HCT116 (cell line): ENCODE data around the gene SUPT3H. TPM values are rescaled to one million over a fixed set of nuclear protein-coding genes. Genes with fewer than 3 reads are reported as not detected.

Experiments used
- ATAC-seq: fragments of 200-7000 bp; cut with Tn5 transposase; 2 replicates; pipeline ENCODE4 v1.9.1; 2020; ENCODE audit warnings: mild to moderate bottlenecking, moderate library complexity
- BruUV-seq: library from RNA; stranded (reverse); fragments of 400-500 nt; replicated peaks from 2 replicates; lab custom pipeline; 2021; lab: Mats Ljungman, UMichigan
- CTCF ChIA-PET: fragments of 300-600 bp; sonication (Branson Sonifier 250); formaldehyde crosslinking; loops from one replicate; lab custom pipeline; 2021; ENCODE audit warnings: antibody characterized with exemption; lab: Charles Lee
- POLR2A ChIA-PET: fragments of 300-600, 350-600 bp; sonication (Branson Sonifier 250); formaldehyde crosslinking; loops from one replicate; lab custom pipeline; 2021; ENCODE audit warnings: antibody characterized with exemption; lab: Charles Lee
- RAD21 ChIA-PET, 2 experiments: fragments of 300-600 bp; sonication (Branson Sonifier 250); formaldehyde crosslinking; loops; one replicate each; lab custom pipeline; 2023; ENCODE audit warnings: low total read pairs in 2 of 2; ENCODE audit not compliant: uncharacterized antibody in 2 of 2, unreplicated experiment in 2 of 2, low non-redundant PET in 1 of 2; lab: Charles Lee
- DNase-seq: peaks from one replicate; pipeline ENCODE4 v3.0.0-alpha.2; 2010; ENCODE audit warnings: low read depth, low spot score
- H2AFZ ChIP-seq: fragments of 200-600 bp; shearing (Covaris generic), sonication (generic); 2 replicates; pipeline ENCODE4 v1.6.1; 2017; ENCODE audit warnings: low read depth, mixed run types, mixed read lengths, antibody characterized with exemption, low read length; ENCODE audit not compliant: poor library complexity, severe bottlenecking
- H3K27ac ChIP-seq: 2 replicates; pipeline ENCODE4 v1.5.1; 2012; ENCODE audit warnings: low read depth, low read length
- H3K27me3 ChIP-seq: fragments of 200-600 bp; sonication (generic); 2 replicates; pipeline ENCODE4 v1.6.1; 2016; ENCODE audit warnings: mixed run types, low read length, mixed read lengths; ENCODE audit not compliant: insufficient read depth
- H3K36me3 ChIP-seq, 2 experiments: fragments of 200-500 bp in 1 of 2; fragments of 200-600 bp in 1 of 2; sonication (Bioruptor generic) in 1 of 2; sonication (generic) in 1 of 2; 2 replicates each; pipeline versions ENCODE4 v1.5.1 to v1.6.1; 2014 to 2016; ENCODE audit warnings: low read length in 2 of 2, inconsistent platforms in 1 of 2, mixed read lengths in 1 of 2, mixed run types in 1 of 2; ENCODE audit not compliant: insufficient read depth in 2 of 2, control insufficient read depth in 1 of 2
- H3K4me1 ChIP-seq, 2 experiments: fragments of 200-600 bp in 1 of 2; sonication (generic) in 1 of 2; 2 replicates each; pipeline versions ENCODE4 v1.5.1 to v1.6.1; 2012 to 2017; ENCODE audit warnings: low read length in 2 of 2, inconsistent platforms in 1 of 2, mild to moderate bottlenecking in 1 of 2, mixed read lengths in 1 of 2, mixed run types in 1 of 2, moderate library complexity in 1 of 2; ENCODE audit not compliant: insufficient read depth in 2 of 2, control insufficient read depth in 1 of 2
- H3K4me2 ChIP-seq: fragments of 200-600 bp; sonication (generic); 2 replicates; pipeline ENCODE4 v1.6.1; 2017; ENCODE audit warnings: mixed run types, low read length, mixed read lengths
- H3K4me3 ChIP-seq, 2 experiments: fragments of 200-600 bp in 1 of 2; sonication (generic) in 1 of 2; replicated peaks in 1 of 2; 2 replicates each; pipeline ENCODE4 v1.5.1; 2011 to 2016; ENCODE audit warnings: low read length in 2 of 2, control low read depth in 1 of 2, low read depth in 1 of 2, mild to moderate bottlenecking in 1 of 2, mixed read lengths in 1 of 2, mixed run types in 1 of 2
- H3K79me2 ChIP-seq: fragments of 200-600 bp; sonication (generic); 2 replicates; pipeline ENCODE4 v1.6.1; 2017; ENCODE audit warnings: mild to moderate bottlenecking, mixed run types, low read length, moderate library complexity, mixed read lengths; ENCODE audit not compliant: insufficient read depth
- H3K9ac ChIP-seq: fragments of 200-600 bp; sonication (generic); 2 replicates; pipeline ENCODE4 v1.6.1; 2016; ENCODE audit warnings: low read length, mixed read lengths
- H3K9me2 ChIP-seq: fragments of 200-600 bp; sonication (generic), shearing (Covaris generic); 2 replicates; pipeline ENCODE4 v1.6.1; 2017; ENCODE audit warnings: mixed run types, mild to moderate bottlenecking, moderate library complexity; ENCODE audit not compliant: insufficient read depth
- H3K9me3 ChIP-seq, 2 experiments: fragments of 200-500 bp in 1 of 2; fragments of 200-600 bp in 1 of 2; sonication (Bioruptor generic) in 1 of 2; sonication (generic) in 1 of 2; 2 replicates each; pipeline ENCODE4 v1.6.1; 2014 to 2017; ENCODE audit warnings: low read length in 2 of 2, mixed read lengths in 2 of 2, inconsistent platforms in 1 of 2, low read depth in 1 of 2, mild to moderate bottlenecking in 1 of 2, mixed run types in 1 of 2, moderate library complexity in 1 of 2; ENCODE audit not compliant: control insufficient read depth in 1 of 2, insufficient read depth in 1 of 2
- H4K20me1 ChIP-seq: fragments of 200-600 bp; sonication (generic), shearing (Covaris generic); 2 replicates; pipeline ENCODE4 v1.6.1; 2017; ENCODE audit warnings: mixed run types, mild to moderate bottlenecking, moderate library complexity; ENCODE audit not compliant: insufficient read depth
- EGR1 ChIP-seq: IDR thresholded peaks from 2 replicates; pipeline ENCODE4 v1.6.1; 2012; ENCODE audit warnings: low read depth
- ELF1 ChIP-seq: IDR thresholded peaks from 2 replicates; pipeline ENCODE4 v1.6.1; 2012; ENCODE audit warnings: low read depth, borderline replicate concordance
- EZH2phosphoT487 ChIP-seq: fragments of 200-600 bp; IDR thresholded peaks from 2 replicates; pipeline ENCODE4 v1.6.1; 2018; ENCODE audit warnings: antibody characterized with exemption, borderline replicate concordance
- FOSL1 ChIP-seq: IDR thresholded peaks from 2 replicates; pipeline ENCODE4 v1.6.1; 2012; ENCODE audit warnings: low read depth
- POLR2A ChIP-seq: IDR thresholded peaks from 2 replicates; pipeline ENCODE4 v1.7.0; 2011; ENCODE audit warnings: borderline replicate concordance; ENCODE audit not compliant: insufficient read depth, insufficient read length; ENCODE audit errors: extremely low read depth
- RAD21 ChIP-seq: IDR thresholded peaks from 2 replicates; pipeline ENCODE4 v1.6.1; 2012; ENCODE audit warnings: low read depth, mild to moderate bottlenecking
- SP1 ChIP-seq: IDR thresholded peaks from 2 replicates; pipeline ENCODE4 v1.6.1; 2012; ENCODE audit warnings: low read depth
- intact Hi-C: fragments of 100-400 bp; cut with micrococcal nuclease; formaldehyde crosslinking; loops from 2 replicates; pipeline ENCODE4 v1.10.0; 2022
- total RNA-seq: library from RNA; stranded (reverse); gene quantifications from one replicate; pipeline ENCODE4 v1.2.1, GENCODE V29; 2021; ENCODE audit not compliant: unreplicated experiment
- TF ChIP-seq, protein P1 (sequence below): IDR thresholded peaks from 2 replicates; pipeline ENCODE4 v1.6.1; 2011; ENCODE audit warnings: mild to moderate bottlenecking, low read length, moderate library complexity; ENCODE audit not compliant: insufficient replicate concordance; ENCODE audit errors: extremely low read depth
- TF ChIP-seq, protein P2 (sequence below): IDR thresholded peaks from 2 replicates; pipeline ENCODE4 v1.6.1; 2012
- TF ChIP-seq, protein P3 (sequence below), 3 experiments: fragments of 200-600 bp in 1 of 3; sonication (generic) in 1 of 3; IDR thresholded peaks in 2 of 3; conservative IDR thresholded peaks in 1 of 3; 2 replicates each; pipeline ENCODE4 v1.5.1; 2012 to 2017; ENCODE audit warnings: low read depth in 2 of 3, low read length in 2 of 3, antibody characterized with exemption in 1 of 3, borderline replicate concordance in 1 of 3, control low read depth in 1 of 3, mild to moderate bottlenecking in 1 of 3, mixed read lengths in 1 of 3, mixed run types in 1 of 3, moderate library complexity in 1 of 3; ENCODE audit not compliant: insufficient read depth in 1 of 3
- TF ChIP-seq, protein P4 (sequence below): IDR thresholded peaks from 2 replicates; pipeline ENCODE4 v1.6.1; 2012; ENCODE audit warnings: low read depth

Gene SUPT3H
- total RNA-seq, 1 experiment from 2014 or later, result 7.4 TPM

DNA sequence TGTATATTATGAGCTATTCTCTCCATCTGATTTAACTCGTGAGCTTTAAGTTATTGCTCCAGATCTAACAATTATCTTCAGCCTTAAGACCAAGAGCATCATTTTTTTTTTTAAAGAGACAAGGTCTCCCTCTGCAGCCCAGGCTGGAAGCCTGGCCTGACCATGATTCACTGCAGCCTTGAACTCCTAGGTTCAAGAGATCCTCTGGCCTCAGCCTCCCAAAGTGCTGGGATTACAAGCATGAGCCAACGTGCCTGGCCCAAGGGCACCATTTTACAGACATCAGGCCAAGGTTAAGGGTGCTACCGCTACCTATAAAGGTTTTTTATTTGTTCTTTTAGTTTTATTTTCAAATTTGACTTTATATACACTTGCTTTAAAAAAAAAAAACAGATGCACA is 2.3 kb downstream of the SUPT3H start:
- intact Hi-C loops, result loop anchor here (5.0 kb wide), 1 partner anchor 337 kb away; no protein-coding TSS in a partner anchor
- ChIA-PET CTCF (interaction anchor here (0.7 to 1.9 kb wide), 2 partner anchors 339 to 742 kb away, joined by 3 to 5 read pairs; no protein-coding TSS in a partner anchor), POLR2A (no interaction called here)

More for the DNA sequence above, 2.3 kb downstream of the SUPT3H start:
- H4K20me1 ChIP-seq, result no peaks in the 10 kb centered on the region; the same call in 1 of the 2 replicates
- H3K27ac ChIP-seq, result no peak overlapping the region
- no peaks in the 10 kb centered on the region for H3K9me3 ChIP-seq
- no peak overlapping the region for H3K9ac ChIP-seq
- RAD21 ChIA-PET, result interaction anchor here in 1 of 2 experiments (0.5 kb wide), 1 partner anchor 547 kb away, joined by 3 read pairs; no protein-coding TSS in a partner anchor
- H3K4me3 ChIP-seq, result no peak overlapping the region
- no peaks in the 10 kb centered on the region for H3K36me3 ChIP-seq
- H3K79me2 ChIP-seq, result 0 out of 2 replicates have a peak, but pooled peaks cover 7% of the 10 kb centered on the region
- no peak overlapping the region for H2AFZ ChIP-seq
- H3K9me2 ChIP-seq, result no peaks in the 10 kb centered on the region
- ATAC-seq (no peak), DNase-seq (no peak)
- no TSS peak for BruUV-seq
- no peaks in the 10 kb centered on the region for H3K27me3 ChIP-seq
- peaks cover 6 to 20% of the 10 kb centered on the region in 2 experiments; a peak in 3 of 4 replicates for H3K4me1 ChIP-seq
- TF ChIP-seq ELF1 (no peak), RAD21 (no peak; the same call in 1 of the 2 replicates), EZH2phosphoT487 (no peak), EGR1 (no peak), FOSL1 (no peak), POLR2A (no peak), SP1 (no peak)
- TF ChIP-seq, protein P1, sequence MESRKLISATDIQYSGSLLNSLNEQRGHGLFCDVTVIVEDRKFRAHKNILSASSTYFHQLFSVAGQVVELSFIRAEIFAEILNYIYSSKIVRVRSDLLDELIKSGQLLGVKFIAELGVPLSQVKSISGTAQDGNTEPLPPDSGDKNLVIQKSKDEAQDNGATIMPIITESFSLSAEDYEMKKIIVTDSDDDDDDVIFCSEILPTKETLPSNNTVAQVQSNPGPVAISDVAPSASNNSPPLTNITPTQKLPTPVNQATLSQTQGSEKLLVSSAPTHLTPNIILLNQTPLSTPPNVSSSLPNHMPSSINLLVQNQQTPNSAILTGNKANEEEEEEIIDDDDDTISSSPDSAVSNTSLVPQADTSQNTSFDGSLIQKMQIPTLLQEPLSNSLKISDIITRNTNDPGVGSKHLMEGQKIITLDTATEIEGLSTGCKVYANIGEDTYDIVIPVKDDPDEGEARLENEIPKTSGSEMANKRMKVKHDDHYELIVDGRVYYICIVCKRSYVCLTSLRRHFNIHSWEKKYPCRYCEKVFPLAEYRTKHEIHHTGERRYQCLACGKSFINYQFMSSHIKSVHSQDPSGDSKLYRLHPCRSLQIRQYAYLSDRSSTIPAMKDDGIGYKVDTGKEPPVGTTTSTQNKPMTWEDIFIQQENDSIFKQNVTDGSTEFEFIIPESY, result no peak
- TF ChIP-seq, protein P2, sequence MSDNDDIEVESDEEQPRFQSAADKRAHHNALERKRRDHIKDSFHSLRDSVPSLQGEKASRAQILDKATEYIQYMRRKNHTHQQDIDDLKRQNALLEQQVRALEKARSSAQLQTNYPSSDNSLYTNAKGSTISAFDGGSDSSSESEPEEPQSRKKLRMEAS, result no peak
- TF ChIP-seq, protein P3, sequence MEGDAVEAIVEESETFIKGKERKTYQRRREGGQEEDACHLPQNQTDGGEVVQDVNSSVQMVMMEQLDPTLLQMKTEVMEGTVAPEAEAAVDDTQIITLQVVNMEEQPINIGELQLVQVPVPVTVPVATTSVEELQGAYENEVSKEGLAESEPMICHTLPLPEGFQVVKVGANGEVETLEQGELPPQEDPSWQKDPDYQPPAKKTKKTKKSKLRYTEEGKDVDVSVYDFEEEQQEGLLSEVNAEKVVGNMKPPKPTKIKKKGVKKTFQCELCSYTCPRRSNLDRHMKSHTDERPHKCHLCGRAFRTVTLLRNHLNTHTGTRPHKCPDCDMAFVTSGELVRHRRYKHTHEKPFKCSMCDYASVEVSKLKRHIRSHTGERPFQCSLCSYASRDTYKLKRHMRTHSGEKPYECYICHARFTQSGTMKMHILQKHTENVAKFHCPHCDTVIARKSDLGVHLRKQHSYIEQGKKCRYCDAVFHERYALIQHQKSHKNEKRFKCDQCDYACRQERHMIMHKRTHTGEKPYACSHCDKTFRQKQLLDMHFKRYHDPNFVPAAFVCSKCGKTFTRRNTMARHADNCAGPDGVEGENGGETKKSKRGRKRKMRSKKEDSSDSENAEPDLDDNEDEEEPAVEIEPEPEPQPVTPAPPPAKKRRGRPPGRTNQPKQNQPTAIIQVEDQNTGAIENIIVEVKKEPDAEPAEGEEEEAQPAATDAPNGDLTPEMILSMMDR (IDR thresholded peaks at IDR 0.05 in 2 of 3, conservative IDR thresholded peaks at IDR 0.05 in 1 of 3; ENCODE audit: borderline replicate concordance in 1 of 3, insufficient read depth in 1 of 3, low read depth in 2 of 3, low read length in 2 of 3), result no peak
- TF ChIP-seq, protein P4, sequence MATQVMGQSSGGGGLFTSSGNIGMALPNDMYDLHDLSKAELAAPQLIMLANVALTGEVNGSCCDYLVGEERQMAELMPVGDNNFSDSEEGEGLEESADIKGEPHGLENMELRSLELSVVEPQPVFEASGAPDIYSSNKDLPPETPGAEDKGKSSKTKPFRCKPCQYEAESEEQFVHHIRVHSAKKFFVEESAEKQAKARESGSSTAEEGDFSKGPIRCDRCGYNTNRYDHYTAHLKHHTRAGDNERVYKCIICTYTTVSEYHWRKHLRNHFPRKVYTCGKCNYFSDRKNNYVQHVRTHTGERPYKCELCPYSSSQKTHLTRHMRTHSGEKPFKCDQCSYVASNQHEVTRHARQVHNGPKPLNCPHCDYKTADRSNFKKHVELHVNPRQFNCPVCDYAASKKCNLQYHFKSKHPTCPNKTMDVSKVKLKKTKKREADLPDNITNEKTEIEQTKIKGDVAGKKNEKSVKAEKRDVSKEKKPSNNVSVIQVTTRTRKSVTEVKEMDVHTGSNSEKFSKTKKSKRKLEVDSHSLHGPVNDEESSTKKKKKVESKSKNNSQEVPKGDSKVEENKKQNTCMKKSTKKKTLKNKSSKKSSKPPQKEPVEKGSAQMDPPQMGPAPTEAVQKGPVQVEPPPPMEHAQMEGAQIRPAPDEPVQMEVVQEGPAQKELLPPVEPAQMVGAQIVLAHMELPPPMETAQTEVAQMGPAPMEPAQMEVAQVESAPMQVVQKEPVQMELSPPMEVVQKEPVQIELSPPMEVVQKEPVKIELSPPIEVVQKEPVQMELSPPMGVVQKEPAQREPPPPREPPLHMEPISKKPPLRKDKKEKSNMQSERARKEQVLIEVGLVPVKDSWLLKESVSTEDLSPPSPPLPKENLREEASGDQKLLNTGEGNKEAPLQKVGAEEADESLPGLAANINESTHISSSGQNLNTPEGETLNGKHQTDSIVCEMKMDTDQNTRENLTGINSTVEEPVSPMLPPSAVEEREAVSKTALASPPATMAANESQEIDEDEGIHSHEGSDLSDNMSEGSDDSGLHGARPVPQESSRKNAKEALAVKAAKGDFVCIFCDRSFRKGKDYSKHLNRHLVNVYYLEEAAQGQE, result no peak
- no peak overlapping the region for H3K4me2 ChIP-seq
